ENCODE measurements around the gene ZNF333.

The ZNF333 gene

DNA sequence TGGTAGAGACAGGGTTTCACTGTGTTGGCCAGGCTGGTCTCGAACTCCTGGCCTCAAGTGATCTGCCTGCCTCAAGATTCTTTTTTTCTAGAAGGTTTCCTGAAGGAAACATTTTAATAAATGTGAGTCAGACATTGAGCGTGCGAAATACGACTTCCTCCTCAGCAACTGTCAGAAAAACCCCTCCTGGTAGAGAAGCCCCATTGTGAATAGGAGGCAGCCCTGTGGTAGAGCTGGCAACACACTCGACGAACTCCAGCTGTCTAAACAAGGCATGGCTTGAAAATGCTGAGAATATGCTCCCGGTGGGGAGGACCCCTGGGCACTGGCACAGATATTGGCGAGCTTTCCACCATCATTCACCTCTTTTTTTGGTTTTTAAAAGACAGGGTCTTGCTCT is 9.8 kb downstream of the ZNF333 start:
- Histone ChIP-seq H3K4me3 (ENCODE audit: low read depth, low read length) (no peak overlapping the region), H3K27ac (ENCODE audit: extremely low read depth, low read depth, low read length) (no peak overlapping the region), H3K9me3 (ENCODE audit: control insufficient read depth, insufficient read depth, low read depth, low read length) (no peaks in the 10 kb centered on the region), H3K4me1 (ENCODE audit: control insufficient read depth, insufficient read depth, low read length) (no peaks in the 10 kb centered on the region), H3K36me3 (ENCODE audit: control insufficient read depth in 2 of 2, insufficient read depth in 1 of 2, low read length in 2 of 2) (peaks cover 6 to 86% of the 10 kb centered on the region in 2 experiments; a peak in 2 of 3 replicates)
- ChIA-PET POLR2A (no interaction called here), CTCF (interaction anchor here (0.6 kb wide), 1 partner anchor 98 kb away, joined by 3 read pairs; no protein-coding TSS in a partner anchor)
- TF ChIP-seq ZNF600 (tag by site-specific recombination; IDR thresholded peaks at IDR 0.05) (no peak), ZBTB7A (tag by site-specific recombination; IDR thresholded peaks at IDR 0.05; ENCODE audit: low read depth) (no peak), ZFP69B (tag by site-specific recombination; IDR thresholded peaks at IDR 0.05) (no peak), ZNF513 (tag by site-specific recombination; IDR thresholded peaks at IDR 0.05) (no peak), ZNF596 (tag by site-specific recombination; IDR thresholded peaks at IDR 0.05) (no peak), ZNF155 (tag by site-specific recombination; IDR thresholded peaks at IDR 0.05) (no peak), ZNF335 (tag by site-specific recombination; conservative IDR thresholded peaks at IDR 0.05) (no peak), ZNF248 (tag by site-specific recombination; IDR thresholded peaks at IDR 0.05) (no peak), AEBP2 (tag by site-specific recombination; IDR thresholded peaks at IDR 0.05; ENCODE audit: borderline replicate concordance) (no peak)
- TF ChIP-seq, protein P1, sequence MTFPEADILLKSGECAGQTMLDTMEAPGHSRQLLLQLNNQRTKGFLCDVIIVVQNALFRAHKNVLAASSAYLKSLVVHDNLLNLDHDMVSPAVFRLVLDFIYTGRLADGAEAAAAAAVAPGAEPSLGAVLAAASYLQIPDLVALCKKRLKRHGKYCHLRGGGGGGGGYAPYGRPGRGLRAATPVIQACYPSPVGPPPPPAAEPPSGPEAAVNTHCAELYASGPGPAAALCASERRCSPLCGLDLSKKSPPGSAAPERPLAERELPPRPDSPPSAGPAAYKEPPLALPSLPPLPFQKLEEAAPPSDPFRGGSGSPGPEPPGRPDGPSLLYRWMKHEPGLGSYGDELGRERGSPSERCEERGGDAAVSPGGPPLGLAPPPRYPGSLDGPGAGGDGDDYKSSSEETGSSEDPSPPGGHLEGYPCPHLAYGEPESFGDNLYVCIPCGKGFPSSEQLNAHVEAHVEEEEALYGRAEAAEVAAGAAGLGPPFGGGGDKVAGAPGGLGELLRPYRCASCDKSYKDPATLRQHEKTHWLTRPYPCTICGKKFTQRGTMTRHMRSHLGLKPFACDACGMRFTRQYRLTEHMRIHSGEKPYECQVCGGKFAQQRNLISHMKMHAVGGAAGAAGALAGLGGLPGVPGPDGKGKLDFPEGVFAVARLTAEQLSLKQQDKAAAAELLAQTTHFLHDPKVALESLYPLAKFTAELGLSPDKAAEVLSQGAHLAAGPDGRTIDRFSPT (tag by site-specific recombination; IDR thresholded peaks at IDR 0.05) = no peak

DNA sequence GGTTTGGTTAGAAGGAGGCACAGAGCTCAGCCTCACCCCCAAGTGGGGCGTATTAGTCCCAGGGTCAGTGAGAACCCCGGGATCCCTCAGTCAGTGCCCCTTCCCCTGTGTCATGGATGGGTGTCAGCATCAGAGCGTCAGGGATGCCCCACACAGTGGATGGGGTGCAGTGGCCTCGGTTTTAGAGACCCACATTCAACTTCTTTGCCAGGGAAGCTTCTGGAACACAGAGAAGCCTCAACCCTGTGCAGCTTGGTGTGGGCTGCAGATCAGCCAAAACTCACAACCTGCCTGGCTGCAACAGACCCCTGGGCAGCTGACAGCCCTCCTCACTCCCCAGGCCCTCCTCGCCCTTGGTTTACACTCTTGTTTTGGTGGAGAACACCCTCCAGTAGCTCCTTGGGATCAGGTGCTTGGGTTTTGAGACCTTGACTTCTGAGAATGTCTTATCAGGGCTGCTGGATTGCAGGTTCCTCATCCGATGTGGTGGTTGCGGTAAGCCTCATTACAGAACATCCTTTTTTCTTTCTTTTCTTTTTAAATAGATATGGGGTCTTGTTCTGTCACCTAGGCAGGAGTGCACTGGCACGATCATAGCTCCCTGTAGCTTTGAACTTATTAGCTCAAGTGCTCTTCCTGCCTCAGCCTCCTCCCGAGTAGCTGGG is 11.0 kb downstream of the ZNF333 start:
- POLR2A ChIA-PET = interaction anchor here (1.4 kb wide), 1 partner anchor 11 kb away, joined by 4 read pairs; the partner anchor contains the start of gene ZNF333

More for the DNA sequence above, 11.0 kb downstream of the ZNF333 start:
- CTCF ChIA-PET = interaction anchor here (0.7 to 1.0 kb wide), 2 partner anchors 15 to 128 kb away, joined by 3 to 4 read pairs; no protein-coding TSS in a partner anchor
- Histone ChIP-seq H3K27ac (ENCODE audit: extremely low read depth, low read depth, low read length) (no peak overlapping the region), H3K9me3 (ENCODE audit: control insufficient read depth, insufficient read depth, low read depth, low read length) (no peaks in the 10 kb centered on the region), H3K4me3 (ENCODE audit: low read depth, low read length) (no peak overlapping the region), H3K36me3 (ENCODE audit: control insufficient read depth in 2 of 2, insufficient read depth in 1 of 2, low read length in 2 of 2) (peaks cover 6 to 88% of the 10 kb centered on the region in 2 experiments; a peak in 2 of 3 replicates), H3K4me1 (ENCODE audit: control insufficient read depth, insufficient read depth, low read length) (no peaks in the 10 kb centered on the region)
- no peak for TF ChIP-seq ZSCAN16 (tag by site-specific recombination; IDR thresholded peaks at IDR 0.05)
- no peak for TF ChIP-seq ZNF513 (tag by site-specific recombination; IDR thresholded peaks at IDR 0.05)
- no peak for TF ChIP-seq PRDM4 (tag by site-specific recombination; IDR thresholded peaks at IDR 0.05)
- TF ChIP-seq, protein P2, sequence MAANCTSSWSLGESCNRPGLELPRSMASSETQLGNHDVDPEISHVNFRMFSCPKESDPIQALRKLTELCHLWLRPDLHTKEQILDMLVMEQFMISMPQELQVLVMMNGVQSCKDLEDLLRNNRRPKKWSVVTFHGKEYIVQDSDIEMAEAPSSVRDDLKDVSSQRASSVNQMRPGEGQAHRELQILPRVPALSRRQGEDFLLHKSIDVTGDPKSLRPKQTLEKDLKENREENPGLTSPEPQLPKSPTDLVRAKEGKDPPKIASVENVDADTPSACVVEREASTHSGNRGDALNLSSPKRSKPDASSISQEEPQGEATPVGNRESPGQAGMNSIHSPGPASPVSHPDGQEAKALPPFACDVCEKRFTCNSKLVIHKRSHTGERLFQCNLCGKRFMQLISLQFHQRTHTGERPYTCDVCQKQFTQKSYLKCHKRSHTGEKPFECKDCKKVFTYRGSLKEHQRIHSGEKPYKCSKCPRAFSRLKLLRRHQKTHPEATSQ (tag by site-specific recombination; IDR thresholded peaks at IDR 0.05) = no peak
- TF ChIP-seq ZNF157 (tag by site-specific recombination; IDR thresholded peaks at IDR 0.05) = no peak
- no peak for TF ChIP-seq ZBTB20 (tag by site-specific recombination; IDR thresholded peaks at IDR 0.05)
- no peak for TF ChIP-seq ZNF830 (tag by site-specific recombination; IDR thresholded peaks at IDR 0.05; ENCODE audit: low read depth)

Measured in HEK293 (cell line).